SK-N-SH (cell line): Measurements from ENCODE around the gene ALDH1L1. TPM values are rescaled to one million over a fixed set of nuclear protein-coding genes. Genes with fewer than 3 reads are reported as not detected.

Experiments used
- CTCF ChIA-PET: fragments of 300-600, 350-600 bp; formaldehyde crosslinking; extraction: SDS; loops from one replicate; lab custom pipeline; 2021; lab: Yijun Ruan, JAX
- POLR2A ChIA-PET: fragments of 350-600 bp; sonication (Branson Sonifier 250); formaldehyde crosslinking; extraction: SDS; loops from one replicate; lab custom pipeline; 2020; ENCODE audit warnings: antibody characterized with exemption, inconsistent platforms; lab: Yijun Ruan, JAX
- DNase-seq: peaks from one replicate; pipeline ENCODE4 v3.0.0; 2012
- H2AFZ ChIP-seq: fragments of 200-600 bp; sonication (generic); 2 replicates; pipeline ENCODE4 v1.8.1; 2016; ENCODE audit warnings: antibody characterized with exemption, mild to moderate bottlenecking, low read depth
- H3F3A ChIP-seq: fragments of 200-600 bp; sonication (generic); replicated peaks from 2 replicates; pipeline ENCODE3; 2016; ENCODE audit warnings: antibody characterized with exemption, mild to moderate bottlenecking; ENCODE audit not compliant: insufficient read depth
- H3K27ac ChIP-seq, 2 experiments: fragments of 200-500 bp in 1 of 2; fragments of 200-600 bp in 1 of 2; sonication (Bioruptor generic) in 1 of 2; sonication (generic), shearing (Covaris generic) in 1 of 2; 2 replicates each; pipeline versions ENCODE4 v1.5.1 to v1.6.1; 2014 to 2016; ENCODE audit warnings: low read depth in 2 of 2, inconsistent platforms in 1 of 2, low read length in 1 of 2, mild to moderate bottlenecking in 1 of 2, mixed read lengths in 1 of 2
- H3K27me3 ChIP-seq: fragments of 200-600 bp; sonication (generic), shearing (Covaris generic); 2 replicates; pipeline ENCODE4 v1.6.1; 2016; ENCODE audit warnings: mixed run types; ENCODE audit not compliant: insufficient read depth
- H3K36me3 ChIP-seq, 2 experiments: fragments of 200-500 bp in 1 of 2; fragments of 200-600 bp in 1 of 2; sonication (Bioruptor generic) in 1 of 2; sonication (generic) in 1 of 2; replicated peaks in 1 of 2; 2 replicates each; pipeline versions ENCODE3 to v1.5.1; 2014 to 2016; ENCODE audit warnings: low read length in 1 of 2, mild to moderate bottlenecking in 1 of 2; ENCODE audit not compliant: insufficient read depth in 2 of 2, control insufficient read depth in 1 of 2
- H3K4me1 ChIP-seq, 2 experiments: fragments of 200-500 bp in 1 of 2; fragments of 200-600 bp in 1 of 2; sonication (Bioruptor generic) in 1 of 2; sonication (generic), shearing (Covaris generic) in 1 of 2; 2 replicates each; pipeline versions ENCODE4 v1.5.1 to v1.6.1; 2014 to 2016; ENCODE audit warnings: low read depth in 1 of 2, low read length in 1 of 2, mixed run types in 1 of 2; ENCODE audit not compliant: insufficient read depth in 2 of 2, control insufficient read depth in 1 of 2
- H3K4me2 ChIP-seq: fragments of 200-600 bp; sonication (generic), shearing (Covaris generic); 2 replicates; pipeline ENCODE4 v1.6.1; 2017; ENCODE audit warnings: mixed run types
- H3K4me3 ChIP-seq, 2 experiments: fragments of 200-500 bp in 1 of 2; fragments of 200-600 bp in 1 of 2; sonication (Bioruptor generic) in 1 of 2; sonication (generic), shearing (Covaris generic) in 1 of 2; 2 replicates each; pipeline versions ENCODE4 v1.5.1 to v1.8.1; 2014 to 2016; ENCODE audit warnings: low read depth in 2 of 2, inconsistent platforms in 1 of 2, low read length in 1 of 2, mild to moderate bottlenecking in 1 of 2, mixed read lengths in 1 of 2, moderate library complexity in 1 of 2
- H3K79me2 ChIP-seq: fragments of 200-600 bp; sonication (generic); 2 replicates; pipeline ENCODE4 v1.8.1; 2017; ENCODE audit warnings: mild to moderate bottlenecking; ENCODE audit not compliant: insufficient read depth
- H3K9ac ChIP-seq: fragments of 200-600 bp; sonication (generic); 2 replicates; pipeline ENCODE4 v1.6.1; 2017; ENCODE audit warnings: mixed run types
- H3K9me2 ChIP-seq: fragments of 200-600 bp; sonication (generic); 2 replicates; pipeline ENCODE4 v1.6.1; 2017; ENCODE audit warnings: mixed run types
- H3K9me3 ChIP-seq: fragments of 200-600 bp; sonication (generic); 2 replicates; pipeline ENCODE4 v1.6.1; 2017; ENCODE audit warnings: mixed run types, mild to moderate bottlenecking, moderate library complexity
- H4K20me1 ChIP-seq: fragments of 200-600 bp; sonication (generic); 2 replicates; pipeline ENCODE4 v1.6.1; 2017; ENCODE audit warnings: mild to moderate bottlenecking, mixed run types; ENCODE audit not compliant: insufficient read depth
- CHD2 ChIP-seq: fragments of 150-350 bp; IDR thresholded peaks from 2 replicates; pipeline ENCODE4 v1.6.1; 2018; ENCODE audit warnings: low read length; ENCODE audit not compliant: partially characterized antibody
- FOSL2 ChIP-seq: IDR thresholded peaks from 2 replicates; pipeline ENCODE4 v1.4.0; 2012; ENCODE audit warnings: low read depth, mild to moderate bottlenecking, moderate library complexity, borderline replicate concordance
- GATA2 ChIP-seq: sonication (generic); formaldehyde crosslinking; IDR thresholded peaks from 2 replicates; pipeline ENCODE4 v1.5.0; 2020; ENCODE audit warnings: mild to moderate bottlenecking, missing genetic modification reagents
- MEF2A ChIP-seq: IDR thresholded peaks from 2 replicates; pipeline ENCODE4 v1.4.0; 2012; ENCODE audit warnings: low read depth, borderline replicate concordance
- POLR2AphosphoS5 ChIP-seq: IDR thresholded peaks from 2 replicates; pipeline ENCODE4 v1.6.1; 2012; ENCODE audit warnings: low read depth, low read length
- SIN3A ChIP-seq: IDR thresholded peaks from 2 replicates; pipeline ENCODE4 v1.6.1; 2012; ENCODE audit warnings: low read depth, mild to moderate bottlenecking, low read length, moderate library complexity, borderline replicate concordance
- TCF12 ChIP-seq: IDR thresholded peaks from 2 replicates; pipeline ENCODE4 v1.4.0; 2012
- TEAD4 ChIP-seq: IDR thresholded peaks from 2 replicates; pipeline ENCODE4 v1.4.0; 2012; ENCODE audit warnings: mild to moderate bottlenecking, borderline replicate concordance; ENCODE audit not compliant: insufficient read depth
- YY1 ChIP-seq: IDR thresholded peaks from 2 replicates; pipeline ENCODE4 v1.4.0; 2012; ENCODE audit warnings: low read depth, mild to moderate bottlenecking
- WGBS: methylation state at CpG from one replicate; pipeline ENCODE4 v1.1.6; 2017; ENCODE audit warnings: low lambda C conversion rate; 5-methylcytosine and 5-hydroxymethylcytosine counted together
- polyA plus RNA-seq, 3 experiments: library from polyadenylated mRNA; depleted of rRNA; stranded (reverse); fragments of >200 nt; gene quantifications; 2 replicates each; pipeline ENCODE4 v1.2.3, GENCODE V29; 2012
- TF ChIP-seq, protein P1 (sequence below): IDR thresholded peaks from 2 replicates; pipeline ENCODE4 v1.4.0; 2012; ENCODE audit warnings: low read depth, borderline replicate concordance
- TF ChIP-seq, protein P2 (sequence below): fragments of 150-350 bp; IDR thresholded peaks from 2 replicates; pipeline ENCODE4 v1.6.1; 2017; ENCODE audit warnings: antibody characterized with exemption, low read length, low read depth, borderline replicate concordance
- TF ChIP-seq, protein P3 (sequence below): fragments of 150-350 bp; IDR thresholded peaks from 2 replicates; pipeline ENCODE4 v1.6.1; 2016; ENCODE audit warnings: mild to moderate bottlenecking, low read depth, low read length
- TF ChIP-seq, protein P4 (sequence below): IDR thresholded peaks from 2 replicates; pipeline ENCODE4 v1.6.1; 2012; ENCODE audit warnings: mild to moderate bottlenecking, low read depth, low read length, moderate library complexity

Gene ALDH1L1
- polyA plus RNA-seq, 1 of the 3 experiments (the other 2 are of a cell fraction), result not detected

DNA sequence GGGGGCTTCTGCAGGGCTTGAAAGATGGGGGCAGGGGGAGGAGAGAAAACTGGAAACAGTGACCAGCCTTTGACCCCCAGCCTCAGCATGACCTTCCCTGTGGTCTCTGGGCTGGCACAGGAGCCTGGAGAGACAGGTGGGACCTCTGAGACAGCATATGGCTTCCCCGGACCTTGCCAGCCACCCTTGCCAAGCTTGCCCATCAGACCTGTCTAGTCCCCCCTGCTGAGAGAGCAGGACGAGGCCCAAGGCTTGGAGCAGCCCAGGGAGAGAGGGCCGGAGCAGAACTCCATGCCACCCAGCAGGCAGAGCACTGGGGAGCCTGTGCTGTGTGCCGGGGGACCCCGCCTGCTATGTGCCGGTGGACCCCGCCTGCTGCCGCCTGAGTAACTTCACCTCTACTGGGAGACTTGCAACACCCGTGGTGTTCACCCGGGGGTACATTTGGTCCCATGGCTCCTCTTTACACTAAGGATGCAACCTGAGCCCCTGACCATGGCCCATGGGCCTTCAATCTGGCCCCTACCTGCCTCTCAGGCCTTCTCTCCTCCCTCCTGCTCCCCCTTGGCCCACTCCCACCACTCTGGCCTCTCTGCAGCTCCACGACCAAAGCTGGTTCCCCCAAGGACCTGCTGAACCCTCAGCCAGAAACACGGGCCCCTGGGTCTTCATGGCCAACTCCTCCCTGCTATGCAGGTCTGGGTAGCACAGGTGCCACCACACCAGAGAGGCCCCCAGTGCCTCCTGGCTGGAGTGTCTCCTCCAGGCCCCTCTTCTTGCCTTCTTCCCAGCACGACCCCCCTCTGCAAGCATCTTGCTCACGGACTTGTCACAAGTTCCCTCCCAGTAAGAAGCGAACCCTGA is 75.4 kb downstream of the ALDH1L1 start:
- DNase-seq, result no peak
- H3K4me3 ChIP-seq, result no peak overlapping the region
- no peaks in the 10 kb centered on the region for H3K36me3 ChIP-seq
- H3K9me3 ChIP-seq, result no peaks in the 10 kb centered on the region
- no peak overlapping the region for H3K9ac ChIP-seq
- ChIA-PET CTCF (interaction anchor here (1.1 kb wide), 1 partner anchor 17 kb away, joined by 4 read pairs; no protein-coding TSS in a partner anchor), POLR2A (no interaction called here)
- H3K4me1 ChIP-seq, result peaks cover 0 to 14% of the 10 kb centered on the region in 2 experiments; a peak in 1 of 4 replicates
- no peak overlapping the region for H3K27ac ChIP-seq
- H4K20me1 ChIP-seq, result no peaks in the 10 kb centered on the region
- H3K4me2 ChIP-seq, result no peak overlapping the region
- H2AFZ ChIP-seq, result no peak overlapping the region
- H3K9me2 ChIP-seq, result no peaks in the 10 kb centered on the region
- WGBS, result 37% methylated on average over 4 of the region's 15 CpGs
- TF ChIP-seq POLR2AphosphoS5 (no peak), CHD2 (no peak), MEF2A (no peak), TEAD4 (no peak), FOSL2 (no peak), TCF12 (no peak), GATA2 (CRISPR knock-in tag) (no peak), SIN3A (no peak), YY1 (no peak)
- TF ChIP-seq, protein P1, sequence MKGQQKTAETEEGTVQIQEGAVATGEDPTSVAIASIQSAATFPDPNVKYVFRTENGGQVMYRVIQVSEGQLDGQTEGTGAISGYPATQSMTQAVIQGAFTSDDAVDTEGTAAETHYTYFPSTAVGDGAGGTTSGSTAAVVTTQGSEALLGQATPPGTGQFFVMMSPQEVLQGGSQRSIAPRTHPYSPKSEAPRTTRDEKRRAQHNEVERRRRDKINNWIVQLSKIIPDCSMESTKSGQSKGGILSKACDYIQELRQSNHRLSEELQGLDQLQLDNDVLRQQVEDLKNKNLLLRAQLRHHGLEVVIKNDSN, result no peak
- TF ChIP-seq, protein P2, sequence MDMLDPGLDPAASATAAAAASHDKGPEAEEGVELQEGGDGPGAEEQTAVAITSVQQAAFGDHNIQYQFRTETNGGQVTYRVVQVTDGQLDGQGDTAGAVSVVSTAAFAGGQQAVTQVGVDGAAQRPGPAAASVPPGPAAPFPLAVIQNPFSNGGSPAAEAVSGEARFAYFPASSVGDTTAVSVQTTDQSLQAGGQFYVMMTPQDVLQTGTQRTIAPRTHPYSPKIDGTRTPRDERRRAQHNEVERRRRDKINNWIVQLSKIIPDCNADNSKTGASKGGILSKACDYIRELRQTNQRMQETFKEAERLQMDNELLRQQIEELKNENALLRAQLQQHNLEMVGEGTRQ, result no peak
- TF ChIP-seq, protein P3, sequence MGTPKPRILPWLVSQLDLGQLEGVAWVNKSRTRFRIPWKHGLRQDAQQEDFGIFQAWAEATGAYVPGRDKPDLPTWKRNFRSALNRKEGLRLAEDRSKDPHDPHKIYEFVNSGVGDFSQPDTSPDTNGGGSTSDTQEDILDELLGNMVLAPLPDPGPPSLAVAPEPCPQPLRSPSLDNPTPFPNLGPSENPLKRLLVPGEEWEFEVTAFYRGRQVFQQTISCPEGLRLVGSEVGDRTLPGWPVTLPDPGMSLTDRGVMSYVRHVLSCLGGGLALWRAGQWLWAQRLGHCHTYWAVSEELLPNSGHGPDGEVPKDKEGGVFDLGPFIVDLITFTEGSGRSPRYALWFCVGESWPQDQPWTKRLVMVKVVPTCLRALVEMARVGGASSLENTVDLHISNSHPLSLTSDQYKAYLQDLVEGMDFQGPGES, result no peak
- TF ChIP-seq, protein P4, sequence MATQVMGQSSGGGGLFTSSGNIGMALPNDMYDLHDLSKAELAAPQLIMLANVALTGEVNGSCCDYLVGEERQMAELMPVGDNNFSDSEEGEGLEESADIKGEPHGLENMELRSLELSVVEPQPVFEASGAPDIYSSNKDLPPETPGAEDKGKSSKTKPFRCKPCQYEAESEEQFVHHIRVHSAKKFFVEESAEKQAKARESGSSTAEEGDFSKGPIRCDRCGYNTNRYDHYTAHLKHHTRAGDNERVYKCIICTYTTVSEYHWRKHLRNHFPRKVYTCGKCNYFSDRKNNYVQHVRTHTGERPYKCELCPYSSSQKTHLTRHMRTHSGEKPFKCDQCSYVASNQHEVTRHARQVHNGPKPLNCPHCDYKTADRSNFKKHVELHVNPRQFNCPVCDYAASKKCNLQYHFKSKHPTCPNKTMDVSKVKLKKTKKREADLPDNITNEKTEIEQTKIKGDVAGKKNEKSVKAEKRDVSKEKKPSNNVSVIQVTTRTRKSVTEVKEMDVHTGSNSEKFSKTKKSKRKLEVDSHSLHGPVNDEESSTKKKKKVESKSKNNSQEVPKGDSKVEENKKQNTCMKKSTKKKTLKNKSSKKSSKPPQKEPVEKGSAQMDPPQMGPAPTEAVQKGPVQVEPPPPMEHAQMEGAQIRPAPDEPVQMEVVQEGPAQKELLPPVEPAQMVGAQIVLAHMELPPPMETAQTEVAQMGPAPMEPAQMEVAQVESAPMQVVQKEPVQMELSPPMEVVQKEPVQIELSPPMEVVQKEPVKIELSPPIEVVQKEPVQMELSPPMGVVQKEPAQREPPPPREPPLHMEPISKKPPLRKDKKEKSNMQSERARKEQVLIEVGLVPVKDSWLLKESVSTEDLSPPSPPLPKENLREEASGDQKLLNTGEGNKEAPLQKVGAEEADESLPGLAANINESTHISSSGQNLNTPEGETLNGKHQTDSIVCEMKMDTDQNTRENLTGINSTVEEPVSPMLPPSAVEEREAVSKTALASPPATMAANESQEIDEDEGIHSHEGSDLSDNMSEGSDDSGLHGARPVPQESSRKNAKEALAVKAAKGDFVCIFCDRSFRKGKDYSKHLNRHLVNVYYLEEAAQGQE, result no peak
- no peaks in the 10 kb centered on the region for H3K27me3 ChIP-seq
- H3K79me2 ChIP-seq, result no peaks in the 10 kb centered on the region
- no peaks in the 10 kb centered on the region for H3F3A ChIP-seq
